Parathyroid adenoma (tissue), 2 donors: ENCODE data around the gene PCDH10.
A peak's percentile ranks its signal among the peaks of the same experiment; 100 is the strongest.

Source experiments
- H2AFZ ChIP-seq: fragments of 300-600 bp; sonication (generic); one replicate; pipeline ENCODE4 v1.7.0; 2017; ENCODE audit warnings: antibody characterized with exemption, mild to moderate bottlenecking
- H3K27ac ChIP-seq: fragments of 300-600 bp; sonication (generic); one replicate; pipeline ENCODE4 v1.7.0; 2017
- H3K27me3 ChIP-seq: fragments of 300-600 bp; sonication (generic); one replicate; pipeline ENCODE4 v1.7.0; 2017; ENCODE audit warnings: low read length; ENCODE audit not compliant: control insufficient read depth, insufficient read depth
- H3K36me3 ChIP-seq: fragments of 300-600 bp; sonication (generic); one replicate; pipeline ENCODE4 v1.7.0; 2017; ENCODE audit warnings: low read length; ENCODE audit not compliant: control insufficient read depth, insufficient read depth
- H3K4me1 ChIP-seq: fragments of 300-600 bp; sonication (generic); one replicate; pipeline ENCODE4 v1.7.0; 2017; ENCODE audit warnings: control low read depth
- H3K4me2 ChIP-seq: fragments of 300-600 bp; sonication (generic); one replicate; pipeline ENCODE4 v1.7.0; 2017; ENCODE audit warnings: low read length
- H3K4me3 ChIP-seq: fragments of 300-600 bp; sonication (generic); one replicate; pipeline ENCODE4 v1.7.0; 2017; ENCODE audit warnings: low read depth, low read length
- H3K79me2 ChIP-seq: fragments of 300-600 bp; sonication (generic); one replicate; pipeline ENCODE4 v1.7.0; 2017; ENCODE audit warnings: control low read depth
- H3K9ac ChIP-seq: fragments of 300-600 bp; sonication (generic); one replicate; pipeline ENCODE4 v1.7.0; 2017; ENCODE audit warnings: mild to moderate bottlenecking
- H3K9me3 ChIP-seq: fragments of 300-600 bp; sonication (generic); one replicate; pipeline ENCODE4 v1.7.0; 2017; ENCODE audit warnings: low read length; ENCODE audit not compliant: control insufficient read depth
- TF ChIP-seq, protein P1 (sequence below): fragments of 300-600 bp; sonication (generic); IDR thresholded peaks from one replicate; pipeline ENCODE4 v1.7.0; 2017; ENCODE audit warnings: antibody characterized with exemption, mild to moderate bottlenecking
- donor health status: primary hyperparathyroidism.

Gene PCDH10

DNA sequence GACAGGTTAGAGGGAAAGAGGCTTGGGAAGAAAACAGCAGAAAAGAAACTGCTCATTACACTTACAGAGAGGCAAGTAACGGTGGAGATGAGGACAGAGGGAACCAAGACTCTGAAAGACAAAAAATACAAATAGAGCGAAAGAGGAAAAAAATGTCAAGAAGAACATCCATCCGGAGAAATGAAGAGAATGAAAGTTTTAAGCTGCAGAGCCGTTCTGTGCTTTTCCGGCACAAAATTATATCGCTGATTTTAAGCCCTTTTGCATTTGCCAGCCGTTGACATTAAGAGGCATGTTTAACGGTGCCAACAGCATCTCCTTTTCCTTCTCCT lies 236 bp downstream of the PCDH10 start:
- TF ChIP-seq, protein P1, sequence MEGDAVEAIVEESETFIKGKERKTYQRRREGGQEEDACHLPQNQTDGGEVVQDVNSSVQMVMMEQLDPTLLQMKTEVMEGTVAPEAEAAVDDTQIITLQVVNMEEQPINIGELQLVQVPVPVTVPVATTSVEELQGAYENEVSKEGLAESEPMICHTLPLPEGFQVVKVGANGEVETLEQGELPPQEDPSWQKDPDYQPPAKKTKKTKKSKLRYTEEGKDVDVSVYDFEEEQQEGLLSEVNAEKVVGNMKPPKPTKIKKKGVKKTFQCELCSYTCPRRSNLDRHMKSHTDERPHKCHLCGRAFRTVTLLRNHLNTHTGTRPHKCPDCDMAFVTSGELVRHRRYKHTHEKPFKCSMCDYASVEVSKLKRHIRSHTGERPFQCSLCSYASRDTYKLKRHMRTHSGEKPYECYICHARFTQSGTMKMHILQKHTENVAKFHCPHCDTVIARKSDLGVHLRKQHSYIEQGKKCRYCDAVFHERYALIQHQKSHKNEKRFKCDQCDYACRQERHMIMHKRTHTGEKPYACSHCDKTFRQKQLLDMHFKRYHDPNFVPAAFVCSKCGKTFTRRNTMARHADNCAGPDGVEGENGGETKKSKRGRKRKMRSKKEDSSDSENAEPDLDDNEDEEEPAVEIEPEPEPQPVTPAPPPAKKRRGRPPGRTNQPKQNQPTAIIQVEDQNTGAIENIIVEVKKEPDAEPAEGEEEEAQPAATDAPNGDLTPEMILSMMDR: no peak
- Histone ChIP-seq H3K79me2 (no peaks in the 10 kb centered on the region), H3K4me1 (no peaks in the 10 kb centered on the region), H3K27ac (no peak overlapping the region), H3K4me2 (peak overlapping the region; percentile 69), H3K9ac (no peak overlapping the region), H2AFZ (peak overlapping the region; percentile 70), H3K4me3 (peak overlapping the region; percentile 62), H3K36me3 (no peaks in the 10 kb centered on the region), H3K27me3 (peaks cover 14% of the 10 kb centered on the region), H3K9me3 (no peaks in the 10 kb centered on the region)

GRCh38 chr4:133149932-133150471 lies 908 bp downstream of the PCDH10 start:
- Histone ChIP-seq H3K4me1 (no peaks in the 10 kb centered on the region), H2AFZ (no peak overlapping the region), H3K4me3 (no peak overlapping the region), H3K27me3 (peaks cover 14% of the 10 kb centered on the region), H3K9ac (no peak overlapping the region), H3K4me2 (peak overlapping the region; percentile 69), H3K36me3 (no peaks in the 10 kb centered on the region), H3K9me3 (no peaks in the 10 kb centered on the region), H3K79me2 (no peaks in the 10 kb centered on the region), H3K27ac (no peak overlapping the region)
- TF ChIP-seq, protein P1: no peak

GRCh38 chr4:133150486-133151340 lies 1.6 kb downstream of the PCDH10 start:
- peak overlapping the region; percentile 57 for H3K4me2 ChIP-seq
- peaks cover 14% of the 10 kb centered on the region for H3K27me3 ChIP-seq
- H3K4me1 ChIP-seq: no peaks in the 10 kb centered on the region
- H3K27ac ChIP-seq: no peak overlapping the region
- H3K9me3 ChIP-seq: no peaks in the 10 kb centered on the region
- H2AFZ ChIP-seq: no peak overlapping the region
- peak overlapping the region; percentile 8 for H3K4me3 ChIP-seq
- H3K9ac ChIP-seq: no peak overlapping the region
- H3K79me2 ChIP-seq: no peaks in the 10 kb centered on the region
- TF ChIP-seq, protein P1: no peak
- H3K36me3 ChIP-seq: no peaks in the 10 kb centered on the region

- TF ChIP-seq, protein P1: no peak
- Histone ChIP-seq H3K4me1 (no peaks in the 10 kb centered on the region), H3K27ac (no peak overlapping the region), H3K9ac (no peak overlapping the region), H3K79me2 (no peaks in the 10 kb centered on the region), H3K4me2 (peak overlapping the region; percentile 57), H3K9me3 (no peaks in the 10 kb centered on the region), H3K4me3 (no peak overlapping the region), H2AFZ (peak overlapping the region; percentile 11), H3K27me3 (peaks cover 14% of the 10 kb centered on the region), H3K36me3 (no peaks in the 10 kb centered on the region)
Observed at GRCh38 chr4:133151341-133151690, 2.2 kb downstream of the PCDH10 start.
